Lower leg skin (tissue), 3 donors: Measurements from ENCODE around the gene WFIKKN2.

ENCODE experiments used
- POLR2A ChIP-seq, 2 donors: fragments of 450-650 bp; IDR thresholded peaks; one replicate each; pipeline ENCODE4 v1.6.1; 2016 to 2017; ENCODE audit warnings: antibody characterized with exemption in 2 of 2, mild to moderate bottlenecking in 1 of 2, moderate library complexity in 1 of 2
- TF ChIP-seq, protein P1 (sequence below), 3 donors: fragments of 450-650 bp; IDR thresholded peaks; one replicate each; pipeline ENCODE4 v1.5.1; 2016; ENCODE audit warnings: antibody characterized with exemption in 3 of 3, mild to moderate bottlenecking in 3 of 3, moderate library complexity in 2 of 3

DNA sequence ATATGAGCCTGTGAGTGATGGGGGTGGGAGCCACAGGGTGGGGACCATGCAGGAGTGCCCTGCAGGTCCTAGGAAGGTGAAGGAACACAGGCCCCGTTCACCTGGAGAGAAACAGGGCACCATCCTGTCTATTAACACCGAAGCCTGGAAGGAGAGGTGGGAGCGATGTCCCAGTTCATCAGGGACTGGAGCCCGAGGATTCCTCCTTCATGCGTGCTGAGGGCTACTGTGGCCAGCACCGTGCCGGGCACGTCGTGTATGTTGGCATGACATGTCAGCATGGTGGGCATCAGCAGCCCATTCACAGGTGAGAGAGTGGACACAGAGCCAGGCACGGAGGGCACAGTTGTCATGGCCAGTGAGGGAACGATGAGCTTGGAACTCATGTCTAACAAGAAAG, 1.4 kb downstream of the WFIKKN2 start:
- TF ChIP-seq, protein P1, sequence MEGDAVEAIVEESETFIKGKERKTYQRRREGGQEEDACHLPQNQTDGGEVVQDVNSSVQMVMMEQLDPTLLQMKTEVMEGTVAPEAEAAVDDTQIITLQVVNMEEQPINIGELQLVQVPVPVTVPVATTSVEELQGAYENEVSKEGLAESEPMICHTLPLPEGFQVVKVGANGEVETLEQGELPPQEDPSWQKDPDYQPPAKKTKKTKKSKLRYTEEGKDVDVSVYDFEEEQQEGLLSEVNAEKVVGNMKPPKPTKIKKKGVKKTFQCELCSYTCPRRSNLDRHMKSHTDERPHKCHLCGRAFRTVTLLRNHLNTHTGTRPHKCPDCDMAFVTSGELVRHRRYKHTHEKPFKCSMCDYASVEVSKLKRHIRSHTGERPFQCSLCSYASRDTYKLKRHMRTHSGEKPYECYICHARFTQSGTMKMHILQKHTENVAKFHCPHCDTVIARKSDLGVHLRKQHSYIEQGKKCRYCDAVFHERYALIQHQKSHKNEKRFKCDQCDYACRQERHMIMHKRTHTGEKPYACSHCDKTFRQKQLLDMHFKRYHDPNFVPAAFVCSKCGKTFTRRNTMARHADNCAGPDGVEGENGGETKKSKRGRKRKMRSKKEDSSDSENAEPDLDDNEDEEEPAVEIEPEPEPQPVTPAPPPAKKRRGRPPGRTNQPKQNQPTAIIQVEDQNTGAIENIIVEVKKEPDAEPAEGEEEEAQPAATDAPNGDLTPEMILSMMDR (IDR thresholded peaks at IDR 0.05) = no peak
- TF ChIP-seq POLR2A (IDR thresholded peaks at IDR 0.05) = no peak
